Activated T-cell treated with anti-CD3 and anti-CD28 coated beads for 48 hours (primary cell): ENCODE results near the gene TYMP.
A peak's percentile ranks its signal among the peaks of the same experiment; 100 is the strongest.
"Not testable (repeated sequence)": the region's sequence is repeated elsewhere in the genome, so short reads cannot be mapped to it uniquely, and the experiment has no call there.

ENCODE experiments used
- DNase-seq: peaks from one replicate; pipeline ENCODE4 v3.0.0-alpha.2; 2020; ENCODE audit warnings: low read depth

The TYMP gene

DNA sequence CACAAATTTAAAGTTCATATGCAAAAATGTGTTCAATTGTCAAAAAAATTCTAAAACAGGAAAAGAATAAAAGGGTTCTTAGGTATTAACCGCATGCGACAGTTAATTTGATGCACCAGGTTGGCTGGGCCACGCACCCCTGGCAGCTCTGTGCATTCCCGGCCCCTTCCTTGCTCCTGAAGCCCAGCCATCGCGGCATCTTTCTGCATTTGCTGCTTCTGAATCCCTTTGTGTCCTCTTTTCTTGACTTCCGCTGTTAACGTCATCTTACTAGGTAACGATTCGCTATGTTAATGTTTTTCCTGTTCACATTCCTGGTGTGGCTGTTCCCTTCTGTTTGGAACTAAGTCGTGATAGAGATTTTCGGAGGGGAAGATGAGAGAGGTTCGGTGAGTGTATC is 8.0 kb upstream of the TYMP start:
- no peak for DNase-seq

DNA sequence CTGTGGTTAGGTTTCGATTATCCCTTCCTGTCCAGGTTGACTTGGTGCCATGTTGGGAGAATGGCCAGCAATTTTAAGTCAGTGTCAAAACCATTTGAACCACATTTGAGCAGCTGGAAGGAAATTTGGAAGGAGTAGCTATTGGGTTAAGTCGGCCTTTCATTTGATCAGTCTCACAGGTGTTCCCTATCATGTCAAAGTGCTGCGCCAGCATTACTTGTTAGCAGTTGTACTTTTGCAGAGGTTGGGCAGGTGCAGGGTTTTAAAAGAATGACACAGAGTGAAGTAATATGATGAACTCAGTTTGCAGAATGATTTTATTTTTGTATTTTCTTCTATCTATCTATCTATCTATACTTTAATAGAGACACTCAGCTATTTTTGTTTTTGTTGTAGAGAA is 6.4 kb upstream of the TYMP start:
- no peak for DNase-seq

DNA sequence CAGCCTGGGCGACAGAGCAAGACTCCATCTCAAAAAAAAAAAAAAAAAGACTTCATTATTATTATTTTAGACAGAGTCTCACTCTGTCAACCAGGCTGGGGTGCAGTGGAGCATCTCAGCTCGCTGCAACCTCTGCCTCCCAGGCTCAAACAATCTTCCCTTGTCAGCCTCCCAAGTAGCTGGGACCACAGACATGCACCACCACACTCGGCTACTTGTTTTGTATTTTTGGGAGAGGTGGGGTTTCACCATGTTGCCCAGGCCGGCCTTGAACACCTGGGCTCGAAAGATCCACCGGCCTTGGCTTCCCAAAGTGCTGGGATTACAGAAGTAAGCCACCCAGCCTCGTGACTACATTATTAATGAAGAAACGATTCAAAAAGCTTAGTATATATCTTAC is 5.3 kb upstream of the TYMP start:
- no peak for DNase-seq

DNA sequence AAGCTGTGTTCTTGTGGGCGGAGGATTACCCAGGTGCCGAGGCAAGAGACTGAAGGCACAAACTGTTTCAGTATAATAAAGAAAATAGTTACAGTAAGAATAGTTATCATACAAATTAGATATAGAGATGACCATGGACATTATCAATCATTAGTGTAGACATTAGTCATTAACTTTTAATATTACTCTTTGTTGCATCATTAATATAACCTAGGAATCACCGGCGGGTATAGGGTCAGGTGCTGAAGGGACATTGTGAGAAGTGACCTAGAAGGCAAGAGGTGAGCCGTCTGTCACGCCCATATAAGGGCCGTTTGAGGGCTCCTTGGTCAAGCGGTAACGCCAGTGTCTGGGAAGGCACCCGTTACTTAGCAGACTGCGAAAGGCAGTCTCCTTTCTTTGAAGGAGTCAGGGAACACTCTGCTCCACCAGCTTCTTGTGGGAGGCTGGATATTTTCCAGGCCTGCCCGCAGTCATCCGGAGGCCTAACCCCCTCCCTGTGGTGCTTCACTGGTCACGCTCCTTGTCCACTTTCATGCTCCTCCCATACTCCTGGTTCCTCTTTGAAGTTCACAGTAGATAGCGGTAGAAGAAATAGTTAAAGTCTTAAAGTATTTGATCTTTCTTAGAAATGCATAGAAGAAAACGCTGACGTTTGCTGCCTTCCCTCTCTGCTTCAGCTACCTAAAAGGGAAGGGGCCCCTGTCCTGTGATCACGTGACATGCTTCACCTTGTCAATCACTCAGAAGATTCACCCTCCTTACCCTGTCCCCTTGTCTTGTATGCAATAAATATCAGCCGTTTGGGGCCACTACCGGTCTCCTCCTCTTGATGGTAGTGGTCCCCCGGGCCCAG is 4.3 kb upstream of the TYMP start:
- not testable (repeated sequence) for DNase-seq

DNA sequence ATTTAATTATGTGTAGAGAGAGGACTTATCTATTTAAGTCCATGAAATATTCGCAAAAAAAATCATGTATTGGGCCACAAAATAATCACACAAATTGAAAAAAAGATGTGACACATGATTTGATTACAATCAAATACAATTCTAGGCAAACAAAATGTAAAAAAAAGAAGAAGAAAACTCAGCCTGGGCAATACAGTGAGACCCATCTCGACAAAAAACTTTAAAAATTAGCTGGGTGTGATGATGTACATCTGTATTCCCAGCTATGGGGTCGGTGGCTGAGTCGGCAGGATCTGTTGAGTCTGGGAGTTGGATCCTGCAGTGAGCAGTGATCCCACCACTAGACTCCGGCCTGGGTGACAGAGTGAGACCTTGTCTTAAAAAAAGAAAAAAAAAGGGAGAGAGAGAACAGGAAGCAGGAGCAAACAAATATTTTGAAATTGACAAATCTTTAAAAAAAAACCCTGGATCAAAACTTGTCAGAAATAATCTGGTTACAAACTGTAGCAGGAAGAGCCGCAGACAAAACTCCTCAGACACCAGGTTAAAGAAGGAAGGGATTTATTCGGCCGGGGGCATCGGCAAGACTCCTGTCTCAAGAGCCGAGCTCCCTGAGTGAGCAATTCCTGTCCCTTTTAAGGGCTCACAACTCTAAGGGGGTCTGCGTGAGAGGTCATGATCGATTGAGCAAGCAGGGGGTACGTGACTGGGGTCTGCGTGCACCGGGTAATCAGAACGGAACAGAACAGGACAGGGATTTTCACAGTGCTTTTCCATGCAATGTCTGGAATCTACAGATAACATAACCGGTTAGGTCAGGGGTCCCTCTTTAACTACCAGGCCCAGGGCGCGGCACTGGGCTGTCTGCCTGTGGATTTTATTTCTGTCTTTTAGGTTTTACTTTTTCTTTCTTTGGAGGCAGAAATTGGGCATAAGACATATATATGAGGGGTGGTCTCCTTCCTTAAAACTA is 3.3 kb upstream of the TYMP start:
- DNase-seq = no peak

DNA sequence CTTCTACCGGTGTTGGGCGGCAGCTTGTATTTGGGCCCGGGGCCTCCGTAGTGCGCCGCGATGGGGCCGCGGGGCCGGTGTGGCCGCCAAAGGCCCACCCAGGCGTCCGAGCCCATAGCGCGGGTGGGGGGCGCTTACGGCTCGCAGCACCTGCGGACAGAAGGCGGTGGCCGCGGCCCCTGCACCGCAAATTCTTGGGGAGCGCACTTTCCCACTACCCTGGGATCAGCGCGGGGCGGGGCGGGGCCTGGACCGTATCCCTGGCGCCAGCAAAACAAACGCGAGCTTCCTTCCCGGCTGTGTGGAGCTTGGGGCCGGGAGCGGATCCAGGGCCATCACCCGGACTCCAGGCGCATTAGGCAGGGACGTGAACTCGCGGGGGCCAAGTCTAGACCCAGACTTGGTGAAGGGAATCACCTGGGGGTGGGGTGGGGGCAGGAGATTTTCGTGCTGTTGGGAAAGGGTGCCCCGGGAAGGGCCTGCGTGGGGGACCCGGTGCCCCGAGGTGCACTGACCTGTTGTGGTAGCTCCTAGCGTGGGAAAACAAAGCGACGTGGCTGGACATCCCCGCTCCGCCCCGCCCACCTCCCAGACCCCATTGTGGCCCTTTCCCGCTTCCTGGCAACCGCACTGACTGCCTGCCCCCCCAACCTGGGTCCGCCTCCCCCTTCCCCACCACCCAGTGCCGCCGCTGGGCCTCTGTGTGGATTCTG is 2.3 kb upstream of the TYMP start:
- no peak for DNase-seq

DNA sequence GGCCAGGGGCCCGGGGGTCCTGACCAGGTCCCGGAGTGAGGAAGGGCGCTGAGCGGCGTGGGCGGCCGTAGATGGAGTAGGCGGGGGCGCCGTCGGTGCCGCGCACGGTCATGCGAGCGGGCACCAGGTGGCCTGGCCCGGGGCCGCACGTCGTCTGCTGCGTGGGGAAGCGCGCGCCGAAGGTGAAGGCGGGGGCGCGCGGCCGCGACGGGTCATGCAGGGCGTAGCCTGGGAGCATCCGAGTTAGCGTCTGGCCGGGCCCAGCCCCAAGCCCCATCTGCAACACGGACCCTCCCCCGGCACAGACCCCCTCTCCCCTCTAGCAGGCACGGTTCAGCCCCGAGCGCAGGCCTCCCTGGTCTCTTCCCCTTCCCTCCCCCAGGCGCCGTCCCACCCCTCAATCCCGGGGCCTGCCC is 1.7 kb upstream of the TYMP start:
- peak; percentile 77 for DNase-seq

DNA sequence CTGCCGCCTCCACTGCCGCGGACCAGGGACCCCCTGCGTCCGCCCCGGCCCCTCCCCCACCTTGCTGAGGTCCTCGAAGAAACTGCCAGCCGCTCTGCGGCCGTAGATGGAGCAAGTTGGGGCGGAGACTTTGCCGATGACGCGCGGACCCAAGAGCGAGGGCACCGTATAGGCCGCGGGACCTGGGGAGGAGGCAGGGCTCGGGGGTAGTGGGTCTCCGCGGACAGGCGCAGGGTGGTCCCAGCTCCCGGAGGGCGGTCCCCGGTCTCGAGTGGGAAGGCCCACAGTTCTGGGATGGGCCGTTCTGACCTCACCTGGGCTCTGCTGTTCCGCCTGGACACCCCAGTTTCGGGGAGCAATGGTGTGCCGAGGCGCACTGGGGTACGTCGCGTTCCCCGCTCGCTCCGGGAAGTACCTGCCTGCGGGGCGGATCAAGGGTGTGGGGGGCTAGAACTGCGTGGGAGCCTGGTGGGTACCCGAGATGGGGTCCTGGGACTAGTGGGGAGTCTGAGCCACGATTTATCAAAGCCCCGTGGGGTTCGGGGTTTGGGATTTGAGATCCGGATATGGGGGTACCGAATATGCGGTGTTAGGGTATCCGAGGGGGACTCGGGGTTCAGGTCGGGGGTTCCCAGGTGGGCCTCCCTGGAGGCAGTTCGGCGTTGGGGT is 1.2 kb upstream of the TYMP start:
- DNase-seq = peak; percentile 83

DNA sequence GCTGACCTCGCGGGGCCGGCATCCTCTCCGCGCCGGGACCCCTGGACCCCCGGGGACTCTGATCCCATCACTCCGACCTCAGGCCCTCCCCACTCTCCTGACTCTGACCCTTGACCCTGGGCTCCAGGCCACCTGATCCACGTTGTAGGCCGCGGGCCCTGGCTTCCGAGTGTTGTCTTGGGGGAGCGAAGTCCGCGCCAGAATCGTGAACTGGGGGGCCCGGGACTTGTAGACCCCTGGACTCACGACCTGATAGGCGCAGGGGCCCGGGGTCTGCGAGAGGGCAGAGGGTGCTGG is 716 bp upstream of the TYMP start:
- DNase-seq = no peak

DNA sequence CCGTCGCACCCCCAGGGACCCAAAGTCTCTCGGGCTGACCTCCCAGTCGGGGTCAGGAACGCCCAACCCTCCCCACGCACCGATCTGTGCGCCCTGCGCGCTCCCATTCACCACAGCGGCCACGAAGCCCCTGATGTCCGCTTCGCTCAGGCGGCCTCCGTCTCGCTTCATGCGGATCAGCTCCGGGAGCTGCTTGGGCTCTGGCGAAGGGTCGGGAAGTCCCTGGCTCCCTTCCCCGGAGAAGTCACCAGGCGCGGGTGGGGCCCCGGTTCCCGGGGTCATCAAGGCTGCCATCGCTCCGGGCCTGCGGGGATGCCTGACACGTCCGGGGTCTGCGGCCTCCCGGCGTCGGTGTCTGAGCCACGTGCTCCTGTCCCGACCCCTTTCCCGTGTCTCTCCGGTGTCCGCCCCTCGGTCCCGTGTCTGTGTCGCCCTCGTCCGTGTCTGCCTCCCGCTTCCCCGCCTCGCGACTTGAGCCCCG is 356 bp downstream of the TYMP start:
- DNase-seq = no peak

DNA sequence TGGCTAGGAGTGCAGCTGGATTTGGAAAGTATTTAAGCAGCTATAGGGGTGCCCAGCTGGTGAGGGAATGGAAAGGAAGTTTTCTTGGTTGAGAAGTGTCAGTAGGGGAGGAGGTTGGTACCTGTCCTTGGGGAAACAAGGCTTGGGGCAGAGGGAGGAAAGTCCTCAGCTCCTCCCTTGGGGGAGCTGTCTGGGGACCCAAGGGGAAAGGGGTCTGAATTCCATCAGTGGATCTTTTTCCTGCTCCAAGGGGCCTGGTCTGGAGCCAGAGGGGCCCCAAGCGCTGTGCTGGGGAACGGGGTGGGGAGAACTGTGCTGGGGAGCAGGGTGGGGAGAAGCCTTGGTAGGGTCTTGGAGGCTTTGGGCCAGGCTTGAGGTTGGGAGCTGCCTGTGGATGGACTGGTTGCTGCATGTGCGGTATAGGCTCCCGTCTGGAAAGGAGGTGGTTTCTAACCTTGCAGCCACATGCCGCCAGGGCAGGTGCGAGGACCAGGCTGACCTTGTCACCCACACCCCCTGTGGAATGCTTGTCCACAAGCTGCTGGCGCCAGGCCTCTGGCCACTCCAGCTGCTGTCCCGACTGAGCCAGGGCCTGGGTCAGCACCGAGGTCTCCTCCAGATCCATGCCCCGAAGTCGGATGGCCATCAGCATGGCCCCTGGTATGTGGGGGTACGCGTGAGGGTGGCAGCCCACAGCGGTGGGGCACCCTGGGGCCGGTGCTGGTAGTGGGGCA is 963 bp downstream of the TYMP start:
- no peak for DNase-seq

DNA sequence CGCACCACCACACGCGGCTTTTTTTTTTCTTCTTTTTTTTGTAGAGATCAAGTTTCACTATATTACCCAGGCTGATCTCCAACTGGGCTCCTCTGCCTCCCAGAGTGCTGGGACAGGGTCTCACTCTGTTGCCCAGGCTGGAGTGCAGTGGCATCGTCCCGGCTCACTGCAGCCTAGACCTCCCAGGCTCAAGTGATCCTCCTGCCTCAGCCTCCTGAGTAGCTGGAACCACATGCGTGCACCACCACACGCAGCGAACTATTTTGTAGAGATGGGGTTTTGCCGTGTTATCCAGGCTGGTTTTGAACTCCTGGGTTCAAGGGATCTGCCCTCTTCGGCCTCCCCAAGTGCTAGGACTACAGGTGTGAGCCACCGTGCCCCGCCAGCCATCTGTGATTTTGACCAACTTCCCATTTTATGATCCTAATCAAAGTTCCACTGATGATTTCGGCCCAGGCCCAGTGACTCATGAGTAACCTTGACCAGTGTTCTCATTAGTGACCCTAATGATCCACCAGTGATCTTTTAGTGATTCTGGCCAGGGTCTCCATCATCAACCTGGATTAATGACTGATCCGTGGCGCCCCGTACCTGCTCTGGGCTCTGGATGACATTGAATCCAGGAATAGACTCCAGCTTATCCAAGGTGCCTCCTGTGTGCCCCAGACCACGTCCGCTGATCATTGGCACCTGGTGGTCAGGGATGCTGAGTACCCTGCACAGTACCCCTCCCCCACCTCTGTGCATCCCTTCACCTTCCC is 1.7 kb downstream of the TYMP start:
- no peak for DNase-seq

DNA sequence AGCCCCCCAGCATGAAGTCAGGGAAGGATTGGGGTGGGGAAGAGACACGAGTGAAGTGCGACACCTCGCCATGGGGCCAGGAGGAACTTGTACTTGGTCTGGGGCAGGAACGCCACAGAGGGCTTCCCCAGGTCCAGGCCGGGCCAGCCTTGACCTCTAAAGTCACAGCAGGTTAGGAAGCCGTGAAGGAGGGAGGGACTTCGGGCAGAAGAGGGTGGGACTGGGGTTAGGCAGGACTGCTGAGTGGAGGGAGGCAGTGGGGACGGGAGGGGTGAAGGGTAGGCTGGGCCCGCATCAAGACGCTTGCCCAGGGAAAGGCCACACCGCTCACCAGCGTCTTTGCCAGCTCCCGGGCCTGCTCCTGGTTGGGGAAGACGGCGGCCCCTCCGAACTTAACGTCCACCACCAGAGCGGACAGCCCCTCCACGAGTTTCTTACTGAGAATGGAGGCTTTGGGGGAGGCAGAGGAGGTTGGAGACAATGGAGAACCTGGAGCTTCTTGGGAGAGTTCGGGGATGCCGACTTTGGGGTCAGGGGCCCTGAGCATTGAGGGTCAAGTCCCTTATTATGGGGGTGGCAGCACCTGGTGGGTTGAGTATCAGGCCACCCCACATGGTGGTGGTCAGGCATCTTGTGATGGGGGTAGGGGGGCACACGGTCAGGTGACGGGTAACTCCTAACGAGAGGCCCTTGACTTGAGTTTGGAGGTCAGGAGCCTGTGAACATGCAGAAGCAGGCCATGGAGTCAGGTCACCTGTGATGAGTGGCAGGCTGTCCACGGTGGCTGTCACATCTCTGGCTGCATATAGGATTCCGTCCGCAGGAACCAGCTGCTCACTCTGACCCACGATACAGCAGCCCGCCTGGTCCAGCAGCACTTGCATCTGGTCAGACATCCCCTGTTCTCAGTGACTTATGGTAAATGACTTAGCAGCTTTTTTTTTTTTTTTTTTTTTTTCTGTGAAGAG is 2.7 kb downstream of the TYMP start:
- DNase-seq = no peak

DNA sequence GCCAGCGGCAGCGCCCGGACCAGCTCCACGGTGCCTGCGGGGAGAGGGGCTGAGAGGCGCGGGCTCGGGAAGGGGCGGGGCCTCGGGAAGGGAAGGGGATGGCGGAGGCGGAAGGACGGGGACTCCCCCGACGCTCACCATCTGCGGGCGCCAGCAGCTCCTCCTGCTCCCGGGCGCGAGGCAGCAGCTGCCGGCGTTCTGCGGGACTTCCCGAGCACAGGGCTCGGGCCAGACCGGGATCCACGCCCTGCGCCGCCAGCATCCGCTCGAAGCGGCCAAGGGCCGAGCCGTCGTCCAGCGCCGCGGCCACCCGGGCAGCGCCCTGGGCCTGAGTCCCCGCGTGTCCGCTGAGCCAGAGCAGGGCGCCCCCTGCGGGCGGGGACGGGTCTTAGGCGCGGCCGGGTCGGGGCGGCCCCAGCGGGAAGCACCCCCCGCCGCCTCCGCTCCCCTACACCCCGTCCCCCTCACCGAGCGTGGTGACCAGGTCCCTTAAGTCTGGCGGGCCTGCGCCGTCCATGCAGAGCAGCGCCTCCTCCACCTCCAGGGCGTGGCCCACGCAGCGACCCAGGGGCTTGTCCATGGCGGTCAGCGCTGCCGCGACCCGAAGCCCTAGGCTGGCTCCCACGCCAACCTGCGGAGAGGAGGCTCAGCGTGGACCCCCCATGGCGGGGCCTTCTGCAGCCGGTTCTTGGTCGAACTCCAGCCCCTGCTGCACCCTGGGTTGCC is 3.5 kb downstream of the TYMP start:
- peak; percentile 87 for DNase-seq

DNA sequence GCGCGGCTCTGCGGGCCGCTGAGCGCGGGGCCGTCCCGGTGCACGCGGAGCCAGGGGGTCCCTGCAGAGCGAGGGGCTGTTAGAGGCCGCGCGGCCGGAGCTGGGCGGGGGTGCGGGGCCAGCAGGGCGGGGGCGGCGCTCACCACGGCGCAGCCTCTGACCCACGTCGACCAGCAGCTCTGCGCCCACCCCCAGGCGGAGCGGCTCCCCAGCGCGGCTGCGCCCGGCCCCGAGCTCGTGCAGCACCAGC is 4.0 kb downstream of the TYMP start:
- DNase-seq = no peak

DNA sequence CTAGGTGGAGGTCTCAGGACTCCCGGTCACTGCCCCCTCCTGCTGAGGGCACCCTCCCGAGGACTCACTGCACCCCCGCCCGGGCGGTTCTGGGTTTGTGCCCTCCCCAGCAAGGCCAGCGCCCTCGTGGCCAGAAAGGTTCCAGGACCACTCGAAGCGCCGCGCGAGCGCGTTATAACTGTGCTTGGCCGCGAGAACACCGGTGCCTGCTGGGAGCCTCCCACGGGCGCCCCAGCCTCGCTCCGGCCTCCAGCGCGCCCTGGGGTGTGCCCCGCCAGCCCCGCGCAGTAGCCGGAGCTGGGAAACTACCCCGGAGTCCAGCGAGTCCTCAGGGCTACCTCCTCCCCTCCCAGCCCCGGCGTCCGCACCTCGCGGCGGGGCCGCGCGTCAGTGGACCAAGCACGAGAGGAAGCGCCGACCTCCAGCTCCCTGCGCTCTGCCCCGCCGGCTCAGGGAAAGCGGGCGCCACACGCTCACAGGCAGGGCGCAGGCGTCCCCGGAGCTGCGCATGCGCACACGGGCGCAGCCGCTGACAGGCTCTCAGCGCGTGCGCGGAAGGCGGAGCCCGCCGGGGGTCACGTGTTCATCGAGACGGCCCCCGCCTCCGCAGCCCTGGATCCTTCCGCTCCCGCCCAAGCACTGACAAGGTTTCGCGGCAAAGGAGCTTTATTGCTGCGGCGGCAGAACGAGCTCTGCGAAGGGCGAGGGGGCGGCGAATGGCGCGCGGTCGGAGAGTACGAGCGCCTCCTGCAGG is 4.5 kb downstream of the TYMP start, which contains the start of gene SCO2:
Gene SCO2 (minus strand): TSS at position 495 of the 754 bp plus-strand sequence. CDS start 1,187 bp downstream, outside the sequence.
- DNase-seq = peak; percentile 98

DNA sequence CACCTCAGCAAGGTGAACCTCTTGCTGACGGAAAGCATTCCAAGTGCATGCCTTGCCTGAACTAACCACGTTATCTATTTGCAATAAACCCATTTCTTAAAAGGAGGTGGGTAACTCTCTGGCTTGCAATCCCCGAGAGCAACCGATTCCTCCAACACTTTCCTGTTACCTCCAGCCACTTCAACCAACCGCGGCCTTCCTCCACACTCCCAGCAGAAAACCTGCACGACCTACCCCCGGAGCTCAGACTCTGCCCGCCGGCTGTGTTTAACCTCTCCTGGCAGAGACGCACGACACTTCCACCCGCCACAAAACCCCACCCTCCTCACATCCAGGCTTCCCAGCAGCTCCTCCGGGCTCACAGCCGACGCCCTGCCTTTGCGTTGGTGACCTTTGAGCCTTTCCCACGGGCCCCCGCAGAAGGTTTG is 5.1 kb downstream of the TYMP start:
- no peak for DNase-seq
